Upper lobe of right lung (tissue), 1 donor: ENCODE data around the gene SLC22A12. TPM values are rescaled to one million over a fixed set of nuclear protein-coding genes. Genes with fewer than 3 reads are reported as not detected.
A peak's percentile ranks its signal among the peaks of the same experiment; 100 is the strongest.

ENCODE experiments used
- ATAC-seq: fragments of 200-7000 bp; cut with Tn5 transposase; one replicate; pipeline ENCODE4 v1.9.1; 2020; ENCODE audit warnings: mild to moderate bottlenecking, moderate library complexity
- DNase-seq: peaks from one replicate; pipeline ENCODE4 v3.0.0-alpha.2; 2020
- H3K27ac ChIP-seq: fragments of 200-600 bp; one replicate; pipeline ENCODE4 v1.8.0; 2022
- H3K27me3 ChIP-seq: fragments of 200-600 bp; one replicate; pipeline ENCODE4 v1.8.0; 2022; ENCODE audit warnings: mild to moderate bottlenecking
- H3K36me3 ChIP-seq: fragments of 200-600 bp; one replicate; pipeline ENCODE4 v1.8.0; 2022
- H3K4me1 ChIP-seq: fragments of 200-600 bp; one replicate; pipeline ENCODE4 v1.8.0; 2022
- H3K4me3 ChIP-seq: fragments of 200-600 bp; one replicate; pipeline ENCODE4 v1.8.0; 2022; ENCODE audit warnings: mild to moderate bottlenecking
- H3K9me3 ChIP-seq: fragments of 200-600 bp; one replicate; pipeline ENCODE4 v1.8.0; 2022
- CTCF ChIP-seq: fragments of 200-600 bp; IDR thresholded peaks from one replicate; pipeline ENCODE4 v1.8.0; 2022; ENCODE audit warnings: antibody characterized with exemption
- intact Hi-C: fragments of 100-400 bp; cut with DNase I; formaldehyde crosslinking; loops from one replicate; pipeline ENCODE4 v1.11.0; 2022
- total RNA-seq: library from RNA; stranded (reverse); fragmentation: NEBNext Ultra II Directional; extraction: Animal tissue kit (Norgen Biotek cat#: 25700); gene quantifications from one replicate; pipeline ENCODE4 v1.2.1, GENCODE V29; 2021
- donor health status: DM: no; HTN: yes; CAD: no; lungs with severe emphysema.

Gene SLC22A12
- total RNA-seq, 1 donor from 2014 or later, result not detected

GRCh38 chr11:64583296-64584262 is 7.4 kb upstream of the SLC22A12 start:
- no peaks in the 10 kb centered on the region for H3K27me3 ChIP-seq
- no peaks in the 10 kb centered on the region for H3K36me3 ChIP-seq
- TF ChIP-seq CTCF, result no peak
- H3K9me3 ChIP-seq, result no peaks in the 10 kb centered on the region
- no peak overlapping the region for H3K27ac ChIP-seq
- peak; percentile 43 for DNase-seq
- H3K4me3 ChIP-seq, result no peak overlapping the region
- intact Hi-C loops, result no loop called here
- no peaks in the 10 kb centered on the region for H3K4me1 ChIP-seq
- ATAC-seq, result peak; percentile 32

GRCh38 chr11:64585150-64585549 is 5.9 kb upstream of the SLC22A12 start:
- H3K4me3 ChIP-seq, result no peak overlapping the region
- TF ChIP-seq CTCF, result no peak
- no peaks in the 10 kb centered on the region for H3K36me3 ChIP-seq
- peak; percentile 6 for DNase-seq
- intact Hi-C loops, result no loop called here
- no peaks in the 10 kb centered on the region for H3K9me3 ChIP-seq
- no peaks in the 10 kb centered on the region for H3K27me3 ChIP-seq
- no peak for ATAC-seq
- H3K4me1 ChIP-seq, result no peaks in the 10 kb centered on the region
- no peak overlapping the region for H3K27ac ChIP-seq

- H3K4me1 ChIP-seq, result no peaks in the 10 kb centered on the region
- H3K36me3 ChIP-seq, result no peaks in the 10 kb centered on the region
- H3K4me3 ChIP-seq, result no peak overlapping the region
- H3K9me3 ChIP-seq, result no peaks in the 10 kb centered on the region
- H3K27me3 ChIP-seq, result no peaks in the 10 kb centered on the region
- intact Hi-C loops, result no loop called here
- TF ChIP-seq CTCF, result no peak
- H3K27ac ChIP-seq, result no peak overlapping the region
- no peak for DNase-seq
- no peak for ATAC-seq
These were observed 4.7 kb upstream of the SLC22A12 start for GRCh38 chr11:64586366-64586765.

- no peak for DNase-seq
- H3K36me3 ChIP-seq, result no peaks in the 10 kb centered on the region
- H3K4me1 ChIP-seq, result no peaks in the 10 kb centered on the region
- no peak overlapping the region for H3K4me3 ChIP-seq
- H3K27ac ChIP-seq, result no peak overlapping the region
- TF ChIP-seq CTCF, result no peak
- H3K27me3 ChIP-seq, result no peaks in the 10 kb centered on the region
- ATAC-seq, result no peak
- intact Hi-C loops, result no loop called here
- H3K9me3 ChIP-seq, result no peaks in the 10 kb centered on the region
These were observed 2.3 kb upstream of the SLC22A12 start for GRCh38 chr11:64588701-64589100.

- peak; percentile 64 for DNase-seq
- no peak overlapping the region for H3K4me3 ChIP-seq
- H3K36me3 ChIP-seq, result no peaks in the 10 kb centered on the region
- intact Hi-C loops, result no loop called here
- no peaks in the 10 kb centered on the region for H3K4me1 ChIP-seq
- H3K27me3 ChIP-seq, result no peaks in the 10 kb centered on the region
- no peak overlapping the region for H3K27ac ChIP-seq
- no peak for ATAC-seq
- no peak for TF ChIP-seq CTCF
- H3K9me3 ChIP-seq, result no peaks in the 10 kb centered on the region
These were observed 525 bp downstream of the SLC22A12 start for GRCh38 chr11:64591257-64592233.
